CD14-positive monocyte (primary cell): ENCODE data around the gene SIK2. TPM values are rescaled to one million over a fixed set of nuclear protein-coding genes. Genes with fewer than 3 reads are reported as not detected.

ENCODE experiments used
- DNase-seq, 3 donors: peaks; one replicate each; pipeline ENCODE4 v3.0.0-alpha.2; 2011 to 2022
- H2AFZ ChIP-seq: 2 replicates; pipeline ENCODE4 v1.6.0; 2012; ENCODE audit warnings: mild to moderate bottlenecking, low read depth, low read length, inconsistent platforms; ENCODE audit not compliant: insufficient read depth, poor library complexity, severe bottlenecking
- H3K27ac ChIP-seq, 2 donors: 1 replicate in 1 of 2; 2 replicates in 1 of 2; pipeline ENCODE4 v1.5.1; 2012 to 2013; ENCODE audit warnings: low read length in 2 of 2, control low read depth in 1 of 2, inconsistent platforms in 1 of 2, low read depth in 1 of 2, mild to moderate bottlenecking in 1 of 2
- H3K27me3 ChIP-seq, 2 donors: one replicate each; pipeline versions ENCODE4 v1.6.0 to v1.6.1; 2011 to 2013; ENCODE audit warnings: low read length in 2 of 2; ENCODE audit not compliant: control insufficient read depth in 2 of 2, insufficient read depth in 2 of 2
- H3K36me3 ChIP-seq, 2 donors: replicated peaks in 1 of 2; 1 replicate in 1 of 2; 2 replicates in 1 of 2; pipeline versions ENCODE4 v1.5.1 to v1.6.1; 2012 to 2013; ENCODE audit warnings: low read length in 2 of 2, control low read depth in 1 of 2, inconsistent platforms in 1 of 2, mild to moderate bottlenecking in 1 of 2; ENCODE audit not compliant: insufficient read depth in 2 of 2, control insufficient read depth in 1 of 2
- H3K4me1 ChIP-seq, 2 donors: 1 replicate in 1 of 2; 2 replicates in 1 of 2; pipeline versions ENCODE4 v1.5.1 to v1.6.1; 2012 to 2013; ENCODE audit warnings: low read length in 2 of 2, control low read depth in 1 of 2, inconsistent platforms in 1 of 2, mild to moderate bottlenecking in 1 of 2, moderate library complexity in 1 of 2; ENCODE audit not compliant: insufficient read depth in 2 of 2, control insufficient read depth in 1 of 2
- H3K4me2 ChIP-seq: replicated peaks from 2 replicates; pipeline ENCODE3; 2012; ENCODE audit warnings: low read length, moderate library complexity, mild to moderate bottlenecking; ENCODE audit not compliant: poor library complexity, severe bottlenecking; ENCODE audit errors: extremely low read depth
- H3K4me3 ChIP-seq, 3 experiments: fragments of 200-600 bp in 1 of 3; sonication (generic) in 1 of 3; replicated peaks in 1 of 3; 1 replicate in 2 of 3; 2 replicates in 1 of 3; pipeline ENCODE4 v1.5.1; 2011 to 2013; ENCODE audit warnings: low read length in 3 of 3, mild to moderate bottlenecking in 3 of 3, control low read depth in 2 of 3, low read depth in 2 of 3, inconsistent platforms in 1 of 3, moderate library complexity in 1 of 3
- H3K79me2 ChIP-seq: 2 replicates; pipeline ENCODE4 v1.6.0; 2012; ENCODE audit warnings: mild to moderate bottlenecking, control low read depth, inconsistent platforms, low read length, moderate library complexity; ENCODE audit not compliant: insufficient read depth
- H3K9ac ChIP-seq: 2 replicates; pipeline ENCODE4 v1.6.0; 2017; ENCODE audit warnings: low read length, mild to moderate bottlenecking; ENCODE audit not compliant: insufficient read depth, poor library complexity, severe bottlenecking
- H3K9me3 ChIP-seq, 2 donors: replicated peaks in 1 of 2; 1 replicate in 1 of 2; 2 replicates in 1 of 2; pipeline versions ENCODE4 v1.5.1 to v1.6.1; 2012 to 2013; ENCODE audit warnings: low read length in 2 of 2, control low read depth in 1 of 2; ENCODE audit not compliant: control insufficient read depth in 1 of 2, insufficient read depth in 1 of 2
- H4K20me1 ChIP-seq: 2 replicates; pipeline ENCODE4 v1.6.0; 2012; ENCODE audit warnings: mild to moderate bottlenecking, low read length, control low read depth, moderate library complexity; ENCODE audit not compliant: insufficient read depth
- H3K27ac Mint-ChIP-seq, 7 donors: one replicate each; pipeline ENCODE4 v1.8.0; 2020; ENCODE audit warnings: mild to moderate bottlenecking in 7 of 7, mixed read lengths in 7 of 7, moderate library complexity in 6 of 7, inconsistent platforms in 2 of 7
- H3K27me3 Mint-ChIP-seq, 3 donors: one replicate each; pipeline ENCODE4 v1.8.0; 2021 to 2022; ENCODE audit warnings: low read depth in 3 of 3, mild to moderate bottlenecking in 3 of 3, mixed read lengths in 3 of 3, moderate library complexity in 3 of 3, inconsistent platforms in 1 of 3
- H3K36me3 Mint-ChIP-seq, 2 donors: one replicate each; pipeline ENCODE4 v1.8.0; 2020; ENCODE audit warnings: mixed read lengths in 2 of 2, inconsistent platforms in 1 of 2, mild to moderate bottlenecking in 1 of 2
- H3K4me1 Mint-ChIP-seq: one replicate; pipeline ENCODE4 v1.8.0; 2020; ENCODE audit warnings: mild to moderate bottlenecking, mixed read lengths
- H3K4me3 Mint-ChIP-seq, 2 donors: one replicate each; pipeline ENCODE4 v1.8.0; 2020; ENCODE audit warnings: mild to moderate bottlenecking in 2 of 2, mixed read lengths in 2 of 2, moderate library complexity in 1 of 2
- H3K9me3 Mint-ChIP-seq, 7 donors: one replicate each; pipeline ENCODE4 v1.8.0; 2020 to 2022; ENCODE audit warnings: mixed read lengths in 7 of 7, mild to moderate bottlenecking in 6 of 7, moderate library complexity in 6 of 7, inconsistent platforms in 2 of 7
- WGBS: methylation state at CpG from one replicate; pipeline ENCODE4 v1.1.5; 2013; ENCODE audit warnings: missing lambda C conversion rate; ENCODE audit not compliant: insufficient coverage; 5-methylcytosine and 5-hydroxymethylcytosine counted together
- intact Hi-C, 2 donors: fragments of 100-400 bp; cut with micrococcal nuclease; formaldehyde crosslinking; loops; one replicate each; pipeline versions ENCODE4 v1.15.0 to v1.15.1; 2023
- polyA plus RNA-seq, 3 donors: library from polyadenylated mRNA; depleted of rRNA in 1 of 3; unstranded in 2 of 3; stranded (reverse) in 1 of 3; fragments of 300-500 nt in 2 of 3; fragments of >200 nt in 1 of 3; fragmentation: Illumina TruSeq in 2 of 3; gene quantifications; 1 replicate in 2 of 3; 2 replicates in 1 of 3; pipeline ENCODE4 v1.2.3, GENCODE V29; 2012 to 2021
- TF ChIP-seq, protein P1 (sequence below): fragments of 200-600 bp; IDR thresholded peaks from one replicate; pipeline ENCODE4 v1.8.0; 2022; ENCODE audit warnings: antibody characterized with exemption, mild to moderate bottlenecking

SIK2 gene
- polyA plus RNA-seq, 3 donors, result 0.16 to 8.8 (median 0.23) TPM

DNA sequence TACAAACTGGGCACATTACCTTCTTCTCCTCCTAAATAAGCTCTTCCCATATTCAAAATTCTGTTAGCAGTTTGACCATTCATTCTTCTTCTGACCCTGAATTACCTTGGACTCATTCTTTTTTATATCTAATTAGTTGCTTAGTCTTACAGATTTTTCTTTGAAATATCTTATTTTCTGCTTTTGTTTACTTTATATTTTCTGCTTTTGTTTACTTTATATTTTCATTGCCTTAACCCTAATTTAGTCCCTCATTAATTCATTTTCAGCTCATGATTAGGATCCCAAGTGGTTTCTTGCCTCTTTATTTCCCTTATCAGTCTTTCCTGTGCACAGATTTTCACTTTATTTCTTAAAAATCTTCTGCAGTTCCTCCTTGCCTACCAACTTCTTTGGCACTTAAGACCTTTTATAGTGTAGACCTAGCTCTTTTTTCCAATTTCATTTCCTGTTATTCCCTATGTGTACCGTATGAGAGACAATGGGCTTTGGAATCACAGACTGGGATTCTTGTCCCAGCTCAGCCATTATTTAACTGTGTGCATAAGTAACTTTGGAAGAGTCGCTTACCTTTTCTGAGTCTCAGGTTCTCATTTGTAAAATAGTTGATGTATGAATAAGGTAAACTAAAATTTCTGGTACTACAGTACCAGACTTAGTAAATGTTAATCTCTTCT, 39.2 kb downstream of the SIK2 start:
- H3K27me3 Mint-ChIP-seq, result no peaks in the 10 kb centered on the region
- Histone ChIP-seq H3K4me3 (no peak overlapping the region), H3K36me3 (peaks cover 10 to 31% of the 10 kb centered on the region in 2 donors), H3K27ac (no peak overlapping the region), H3K9ac (no peak overlapping the region), H2AFZ (no peak overlapping the region), H3K27me3 (no peaks in the 10 kb centered on the region), H3K4me2 (no peak overlapping the region), H3K9me3 (no peaks in the 10 kb centered on the region), H3K4me1 (no peaks in the 10 kb centered on the region), H4K20me1 (peaks cover 11% of the 10 kb centered on the region), H3K79me2 (no peaks in the 10 kb centered on the region)
- no peak overlapping the region for H3K4me3 Mint-ChIP-seq
- no peak for DNase-seq
- H3K4me1 Mint-ChIP-seq, result peaks cover 7% of the 10 kb centered on the region
- TF ChIP-seq, protein P1, sequence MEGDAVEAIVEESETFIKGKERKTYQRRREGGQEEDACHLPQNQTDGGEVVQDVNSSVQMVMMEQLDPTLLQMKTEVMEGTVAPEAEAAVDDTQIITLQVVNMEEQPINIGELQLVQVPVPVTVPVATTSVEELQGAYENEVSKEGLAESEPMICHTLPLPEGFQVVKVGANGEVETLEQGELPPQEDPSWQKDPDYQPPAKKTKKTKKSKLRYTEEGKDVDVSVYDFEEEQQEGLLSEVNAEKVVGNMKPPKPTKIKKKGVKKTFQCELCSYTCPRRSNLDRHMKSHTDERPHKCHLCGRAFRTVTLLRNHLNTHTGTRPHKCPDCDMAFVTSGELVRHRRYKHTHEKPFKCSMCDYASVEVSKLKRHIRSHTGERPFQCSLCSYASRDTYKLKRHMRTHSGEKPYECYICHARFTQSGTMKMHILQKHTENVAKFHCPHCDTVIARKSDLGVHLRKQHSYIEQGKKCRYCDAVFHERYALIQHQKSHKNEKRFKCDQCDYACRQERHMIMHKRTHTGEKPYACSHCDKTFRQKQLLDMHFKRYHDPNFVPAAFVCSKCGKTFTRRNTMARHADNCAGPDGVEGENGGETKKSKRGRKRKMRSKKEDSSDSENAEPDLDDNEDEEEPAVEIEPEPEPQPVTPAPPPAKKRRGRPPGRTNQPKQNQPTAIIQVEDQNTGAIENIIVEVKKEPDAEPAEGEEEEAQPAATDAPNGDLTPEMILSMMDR, result no peak
- peaks cover 0 to 3% (median 0%) of the 10 kb centered on the region in 7 donors for H3K9me3 Mint-ChIP-seq
- no CpG with 5 or more reads among the region's 2 CpGs for WGBS
- peaks cover 36 to 51% of the 10 kb centered on the region in 2 donors for H3K36me3 Mint-ChIP-seq
- intact Hi-C loops, result no loop called here
- H3K27ac Mint-ChIP-seq, result peak overlapping the region in 1 of 7 donors; percentile 48

DNA sequence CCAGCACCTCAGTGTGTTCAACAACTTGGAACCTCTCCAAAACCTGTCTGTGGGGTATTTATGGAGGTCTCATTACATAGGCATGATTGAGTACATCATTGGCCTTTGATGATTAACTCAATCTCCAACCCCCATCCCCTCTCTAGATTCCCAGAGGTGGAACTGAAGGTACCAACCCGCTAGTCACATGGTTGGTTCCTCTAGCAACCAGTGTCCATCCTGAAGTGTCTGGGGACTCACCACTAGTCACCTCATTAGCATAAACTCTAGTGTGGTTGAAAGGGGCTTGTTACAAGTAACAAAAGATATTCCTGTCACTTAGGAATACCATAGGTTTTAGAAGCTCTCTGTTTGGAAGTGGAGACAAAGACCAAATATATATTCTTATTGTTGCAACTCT, 40.3 kb downstream of the SIK2 start:
- Mint-ChIP-seq H3K4me3 (no peak overlapping the region), H3K27me3 (no peaks in the 10 kb centered on the region), H3K9me3 (peaks cover 0 to 3% (median 0%) of the 10 kb centered on the region in 7 donors), H3K36me3 (peaks cover 33 to 47% of the 10 kb centered on the region in 2 donors), H3K4me1 (peaks cover 7% of the 10 kb centered on the region), H3K27ac (no peak overlapping the region)
- intact Hi-C loops, result no loop called here
- Histone ChIP-seq H3K9ac (no peak overlapping the region), H3K4me2 (no peak overlapping the region), H3K4me1 (no peaks in the 10 kb centered on the region), H3K79me2 (no peaks in the 10 kb centered on the region), H3K4me3 (no peak overlapping the region), H3K9me3 (no peaks in the 10 kb centered on the region), H4K20me1 (peaks cover 11% of the 10 kb centered on the region), H3K27me3 (no peaks in the 10 kb centered on the region), H3K36me3 (peaks cover 9 to 28% of the 10 kb centered on the region in 2 donors), H3K27ac (no peak overlapping the region), H2AFZ (no peak overlapping the region)
- no peak for DNase-seq
- WGBS, result no CpG with 5 or more reads among the region's 1 CpG
- TF ChIP-seq, protein P1, result no peak
